Posterior vena cava (tissue), 2 donors: ENCODE results near the gene PIH1D1. TPM values are rescaled to one million over a fixed set of nuclear protein-coding genes. Genes with fewer than 3 reads are reported as not detected.

ENCODE experiments used
- DNase-seq: peaks from one replicate; pipeline ENCODE4 v3.0.0-alpha.2; 2020; ENCODE audit warnings: low spot score
- intact Hi-C, 2 donors: fragments of 100-400 bp; cut with DNase I; formaldehyde crosslinking; loops; one replicate each; pipeline versions ENCODE4 v1.14.1 to v1.14.2; 2022 to 2023
- microRNA-seq, 2 donors: library from miRNA; unstranded; fragments of <30 nt; microRNA quantifications; one replicate each; pipeline ENCODE4 v1.2.0, GENCODE V29; 2020 to 2021; ENCODE audit warnings: borderline microRNAs expressed in 2 of 2
- total RNA-seq, 2 donors: library from RNA; stranded (reverse); fragmentation: NEBNext Ultra II Directional; extraction: Animal tissue kit (Norgen Biotek cat#: 25700); gene quantifications; one replicate each; pipeline ENCODE4 v1.2.1, GENCODE V29; 2021
- donor health status: DM: yes; HTN: yes; CAD: no.
- donor health status: DM: yes; HTN: yes; CAD: no.

The PIH1D1 gene
- total RNA-seq, 2 donors from 2014 or later, result 34.4 to 36.6 TPM

- no peak for DNase-seq
- intact Hi-C loops, result no loop called here
Observed at GRCh38 chr19:49408816-49409440, 42.7 kb downstream of the PIH1D1 start.

- intact Hi-C loops, result no loop called here
- peak; percentile 76 for DNase-seq
Observed at GRCh38 chr19:49407482-49408015, 44.1 kb downstream of the PIH1D1 start.

- DNase-seq, result peak; percentile 45
- intact Hi-C loops, result no loop called here
Observed at GRCh38 chr19:49407079-49407478, 44.5 kb downstream of the PIH1D1 start.

- DNase-seq, result no peak
- intact Hi-C loops, result no loop called here
Observed at GRCh38 chr19:49403404-49404187, 48.0 kb downstream of the PIH1D1 start.

- no peak for DNase-seq
- intact Hi-C loops, result no loop called here
Observed at GRCh38 chr19:49400029-49400428, 51.6 kb downstream of the PIH1D1 start.

- intact Hi-C loops, result no loop called here
- DNase-seq, result peak; percentile 51
Observed at GRCh38 chr19:49398931-49399330, 52.7 kb downstream of the PIH1D1 start.

- peak; percentile 41 for DNase-seq
- intact Hi-C loops, result no loop called here
Observed at GRCh38 chr19:49398001-49398615, 53.5 kb downstream of the PIH1D1 start.

GRCh38 chr19:49396738-49397505 lies 54.7 kb downstream of the PIH1D1 start:
- intact Hi-C loops, result no loop called here
- DNase-seq, result peak; percentile 61

Small RNA genes within 50 kb of the gene (microRNA-seq; reads per million reads assigned to microRNA genes)
- gene MIR150, result 267 to 414 reads per million in 2 donors

Other genes with a start within 250 kb of the PIH1D1 start
- 1 to 10 TPM; 1.7 to 2.6 TPM for gene SLC6A16, start 126.6 kb downstream of the PIH1D1 start, total RNA-seq
- 10 to 100 TPM; 11.5 to 19.6 TPM for gene CD37, start 116.4 kb downstream of the PIH1D1 start, total RNA-seq
- 10 to 100 TPM; 31.0 to 32.4 TPM for gene TEAD2, start 89.4 kb downstream of the PIH1D1 start, total RNA-seq
- gene DKKL1, start 87.9 kb downstream of the PIH1D1 start, total RNA-seq, result not detected
- not detected for gene KASH5, start 63.6 kb downstream of the PIH1D1 start, total RNA-seq
- gene PTH2, start 28.4 kb downstream of the PIH1D1 start, total RNA-seq, result not detected
- not detected for gene GFY, start 26.4 kb downstream of the PIH1D1 start, total RNA-seq
- gene SLC17A7, start 10.3 kb downstream of the PIH1D1 start, total RNA-seq, result 1 to 10 TPM; 1.5 to 2.8 TPM
- gene ALDH16A1, start 1.4 kb upstream of the PIH1D1 start, total RNA-seq, result 10 to 100 TPM; 17.3 to 24.2 TPM
- gene FLT3LG, start 22.4 kb upstream of the PIH1D1 start, total RNA-seq, result 10 to 100 TPM in 1 of 2 donors, 1 to 10 TPM in 1; 7.3 to 12.0 TPM
- gene RPL13A, start 35.8 kb upstream of the PIH1D1 start, total RNA-seq, result 1,000 to 10,000 TPM; 1,658 to 1,769 TPM
- 1,000 to 10,000 TPM; 1,242 to 1,344 TPM for gene RPS11, start 44.6 kb upstream of the PIH1D1 start, total RNA-seq
- 100 to 1,000 TPM; 192 to 304 TPM for gene FCGRT, start 60.8 kb upstream of the PIH1D1 start, total RNA-seq
- gene RCN3, start 76.2 kb upstream of the PIH1D1 start, total RNA-seq, result 100 to 1,000 TPM in 1 of 2 donors, 10 to 100 TPM in 1; 94.0 to 128 TPM
- gene NOSIP, start 128.7 kb upstream of the PIH1D1 start, total RNA-seq, result 10 to 100 TPM; 35.8 to 36.0 TPM
- under 1 TPM; 0.46 to 0.52 TPM for gene PRRG2, start 129.5 kb upstream of the PIH1D1 start, total RNA-seq
- gene PRR12, start 139.4 kb upstream of the PIH1D1 start, total RNA-seq, result 10 to 100 TPM; 18.8 to 21.7 TPM
- 100 to 1,000 TPM; 124 to 173 TPM for gene RRAS, start 188.3 kb upstream of the PIH1D1 start, total RNA-seq
- 10 to 100 TPM; 43.5 to 55.1 TPM for gene SCAF1, start 190.4 kb upstream of the PIH1D1 start, total RNA-seq
- 10 to 100 TPM; 40.6 to 50.9 TPM for gene IRF3, start 214.0 kb upstream of the PIH1D1 start, total RNA-seq
- 1 to 10 TPM; 8.5 to 9.3 TPM for gene BCL2L12, start 214.1 kb upstream of the PIH1D1 start, total RNA-seq
- 10 to 100 TPM; 79.1 to 91.5 TPM for gene PRMT1, start 225.5 kb upstream of the PIH1D1 start, total RNA-seq
- 1 to 10 TPM in 1 of 2 donors, under 1 TPM in 1; 1.00 to 1.0 TPM for gene ADM5, start 237.8 kb upstream of the PIH1D1 start, total RNA-seq
- 10 to 100 TPM; 10.6 to 11.8 TPM for gene CPT1C, start 239.3 kb upstream of the PIH1D1 start, total RNA-seq